ENCODE data around the gene FOXC1. TPM values are rescaled to one million over a fixed set of nuclear protein-coding genes. Genes with fewer than 3 reads are reported as not detected.

Gene FOXC1
- total and polyA plus RNA-seq, 2 experiments from 2014 or later: 3.3 to 11.1 TPM

GRCh38 chr6:1643830-1644445, 34.2 kb downstream of the FOXC1 start:
- Histone ChIP-seq H3K4me2 (ENCODE audit: unreplicated experiment) (no peak overlapping the region), H3K9me2 (ENCODE audit: insufficient read depth) (no peaks in the 10 kb centered on the region), H3K27ac (no peak overlapping the region), H2AFZ (no peak overlapping the region), H3K27me3 (replicated peaks; ENCODE audit: insufficient read depth) (no peaks in the 10 kb centered on the region), H3K9ac (no peak overlapping the region), H3F3A (ENCODE audit: insufficient read depth) (no peaks in the 10 kb centered on the region), H3K9me3 (ENCODE audit: low read depth) (no peaks in the 10 kb centered on the region), H3K36me3 (ENCODE audit: low read depth) (no peaks in the 10 kb centered on the region), H4K20me1 (ENCODE audit: insufficient read depth) (no peaks in the 10 kb centered on the region), H3K79me2 (ENCODE audit: insufficient read depth) (no peaks in the 10 kb centered on the region), H3K4me1 (ENCODE audit: insufficient read depth) (peaks cover 4% of the 10 kb centered on the region; the same call in 1 of the 2 replicates), H3K4me3 (no peak overlapping the region)
- TF ChIP-seq EZH2 (IDR thresholded peaks at IDR 0.05; ENCODE audit: insufficient read depth, poor library complexity, severe bottlenecking) (no peak), EZH2phosphoT487 (IDR thresholded peaks at IDR 0.05; ENCODE audit: insufficient read depth, low read depth) (no peak)
- no peak for DNase-seq
- in situ Hi-C loops (cut with MboI): no loop called here
- 80 to 85% methylated on average over 18 of the region's 18 CpGs for WGBS, 2 experiments (ENCODE audit: low coverage in 1 of 2, low lambda C conversion rate in 2 of 2, missing lambda C conversion rate in 2 of 2)

GRCh38 chr6:1644516-1645060, 34.9 kb downstream of the FOXC1 start:
- 78 to 81% methylated on average over 12 of the region's 12 CpGs for WGBS, 2 experiments (ENCODE audit: low coverage in 1 of 2, low lambda C conversion rate in 2 of 2, missing lambda C conversion rate in 2 of 2)
- in situ Hi-C loops (cut with MboI): no loop called here

GRCh38 chr6:1645466-1646185, 35.9 kb downstream of the FOXC1 start:
- no peak for TF ChIP-seq EZH2 (IDR thresholded peaks at IDR 0.05; ENCODE audit: insufficient read depth, poor library complexity, severe bottlenecking)
- TF ChIP-seq EZH2phosphoT487 (IDR thresholded peaks at IDR 0.05; ENCODE audit: insufficient read depth, low read depth): no peak

More at GRCh38 chr6:1644516-1645060, 34.9 kb downstream of the FOXC1 start:
- no peaks in the 10 kb centered on the region for H3K27me3 ChIP-seq (replicated peaks; ENCODE audit: insufficient read depth)
- H3F3A ChIP-seq (ENCODE audit: insufficient read depth): no peaks in the 10 kb centered on the region
- H4K20me1 ChIP-seq (ENCODE audit: insufficient read depth): no peaks in the 10 kb centered on the region
- H3K9ac ChIP-seq: no peak overlapping the region
- H3K9me2 ChIP-seq (ENCODE audit: insufficient read depth): no peaks in the 10 kb centered on the region
- H3K4me3 ChIP-seq: no peak overlapping the region
- H3K27ac ChIP-seq: no peak overlapping the region
- no peaks in the 10 kb centered on the region for H3K36me3 ChIP-seq (ENCODE audit: low read depth)
- TF ChIP-seq EZH2 (IDR thresholded peaks at IDR 0.05; ENCODE audit: insufficient read depth, poor library complexity, severe bottlenecking) (no peak), EZH2phosphoT487 (IDR thresholded peaks at IDR 0.05; ENCODE audit: insufficient read depth, low read depth) (no peak)
- no peaks in the 10 kb centered on the region for H3K9me3 ChIP-seq (ENCODE audit: low read depth)
- no peak for DNase-seq
- no peaks in the 10 kb centered on the region for H3K79me2 ChIP-seq (ENCODE audit: insufficient read depth)
- no peak overlapping the region for H2AFZ ChIP-seq
- H3K4me2 ChIP-seq (ENCODE audit: unreplicated experiment): no peak overlapping the region
- peaks cover 4% of the 10 kb centered on the region; the same call in 1 of the 2 replicates for H3K4me1 ChIP-seq (ENCODE audit: insufficient read depth)

GRCh38 chr6:1651362-1651761, 41.6 kb downstream of the FOXC1 start:
- no peak overlapping the region for H3K27ac ChIP-seq
- DNase-seq: no peak
- TF ChIP-seq EZH2 (IDR thresholded peaks at IDR 0.05; ENCODE audit: insufficient read depth, poor library complexity, severe bottlenecking) (no peak), EZH2phosphoT487 (IDR thresholded peaks at IDR 0.05; ENCODE audit: insufficient read depth, low read depth) (no peak)
- 90 to 91% methylated on average over 3 of the region's 3 CpGs for WGBS, 2 experiments (ENCODE audit: low coverage in 1 of 2, low lambda C conversion rate in 2 of 2, missing lambda C conversion rate in 2 of 2)
- H3K4me3 ChIP-seq: no peak overlapping the region
- H3K79me2 ChIP-seq (ENCODE audit: insufficient read depth): no peaks in the 10 kb centered on the region
- H3F3A ChIP-seq (ENCODE audit: insufficient read depth): no peaks in the 10 kb centered on the region
- no peak overlapping the region for H3K9ac ChIP-seq
- H3K36me3 ChIP-seq (ENCODE audit: low read depth): no peaks in the 10 kb centered on the region
- no peaks in the 10 kb centered on the region for H3K9me2 ChIP-seq (ENCODE audit: insufficient read depth)
- H3K4me2 ChIP-seq (ENCODE audit: unreplicated experiment): no peak overlapping the region
- H3K9me3 ChIP-seq (ENCODE audit: low read depth): no peaks in the 10 kb centered on the region
- no peaks in the 10 kb centered on the region for H3K4me1 ChIP-seq (ENCODE audit: insufficient read depth)
- H4K20me1 ChIP-seq (ENCODE audit: insufficient read depth): no peaks in the 10 kb centered on the region
- no peak overlapping the region for H2AFZ ChIP-seq
- in situ Hi-C loops (cut with MboI): no loop called here
- no peaks in the 10 kb centered on the region for H3K27me3 ChIP-seq (replicated peaks; ENCODE audit: insufficient read depth)

More at GRCh38 chr6:1645466-1646185, 35.9 kb downstream of the FOXC1 start:
- no peak overlapping the region for H3K27ac ChIP-seq
- H3K9me2 ChIP-seq (ENCODE audit: insufficient read depth): no peaks in the 10 kb centered on the region
- WGBS, 2 experiments (ENCODE audit: low coverage in 1 of 2, low lambda C conversion rate in 2 of 2, missing lambda C conversion rate in 2 of 2): 75 to 78% methylated on average over 14 of the region's 14 CpGs
- peaks cover 4% of the 10 kb centered on the region; the same call in 1 of the 2 replicates for H3K4me1 ChIP-seq (ENCODE audit: insufficient read depth)
- H3K9ac ChIP-seq: no peak overlapping the region
- H4K20me1 ChIP-seq (ENCODE audit: insufficient read depth): no peaks in the 10 kb centered on the region
- no peak overlapping the region for H2AFZ ChIP-seq
- H3K79me2 ChIP-seq (ENCODE audit: insufficient read depth): no peaks in the 10 kb centered on the region
- H3K4me3 ChIP-seq: no peak overlapping the region
- H3K4me2 ChIP-seq (ENCODE audit: unreplicated experiment): no peak overlapping the region
- in situ Hi-C loops (cut with MboI): no loop called here
- peak; percentile 34 for DNase-seq
- H3K36me3 ChIP-seq (ENCODE audit: low read depth): no peaks in the 10 kb centered on the region
- no peaks in the 10 kb centered on the region for H3K27me3 ChIP-seq (replicated peaks; ENCODE audit: insufficient read depth)
- H3K9me3 ChIP-seq (ENCODE audit: low read depth): no peaks in the 10 kb centered on the region
- H3F3A ChIP-seq (ENCODE audit: insufficient read depth): no peaks in the 10 kb centered on the region
